ENCODE data around the gene KRT13.

The KRT13 gene

GRCh38 chr17:41486809-41487530, 18.4 kb downstream of the KRT13 start:
- DNase-seq (ENCODE audit: low read depth): no peak
- no peak overlapping the region for H3K4me3 ChIP-seq (ENCODE audit: low read depth, low read length)
- TF ChIP-seq CTCF (IDR thresholded peaks at IDR 0.05; ENCODE audit: control insufficient read depth, extremely low read depth, insufficient read depth): peak; percentile 37

- no peak for DNase-seq (ENCODE audit: low read depth)
- TF ChIP-seq CTCF (IDR thresholded peaks at IDR 0.05; ENCODE audit: control insufficient read depth, extremely low read depth, insufficient read depth): no peak
- H3K4me3 ChIP-seq (ENCODE audit: low read depth, low read length): no peak overlapping the region
These were observed 19.1 kb downstream of the KRT13 start for GRCh38 chr17:41486316-41486715.

GRCh38 chr17:41484920-41485904, 20.2 kb downstream of the KRT13 start:
- no peak for TF ChIP-seq CTCF (IDR thresholded peaks at IDR 0.05; ENCODE audit: control insufficient read depth, extremely low read depth, insufficient read depth)
- no peak for DNase-seq (ENCODE audit: low read depth)
- no peak overlapping the region for H3K4me3 ChIP-seq (ENCODE audit: low read depth, low read length)

- no peak for TF ChIP-seq CTCF (IDR thresholded peaks at IDR 0.05; ENCODE audit: control insufficient read depth, extremely low read depth, insufficient read depth)
- no peak overlapping the region for H3K4me3 ChIP-seq (ENCODE audit: low read depth, low read length)
- peak; percentile 33 for DNase-seq (ENCODE audit: low read depth)
These were observed 21.2 kb downstream of the KRT13 start for GRCh38 chr17:41483991-41484826.

GRCh38 chr17:41483531-41483930, 21.9 kb downstream of the KRT13 start:
- H3K4me3 ChIP-seq (ENCODE audit: low read depth, low read length): no peak overlapping the region
- no peak for TF ChIP-seq CTCF (IDR thresholded peaks at IDR 0.05; ENCODE audit: control insufficient read depth, extremely low read depth, insufficient read depth)
- DNase-seq (ENCODE audit: low read depth): no peak

- H3K4me3 ChIP-seq (ENCODE audit: low read depth, low read length): no peak within 1 kb of the TSS
- DNase-seq (ENCODE audit: low read depth): no peak
- no peak for TF ChIP-seq CTCF (IDR thresholded peaks at IDR 0.05; ENCODE audit: control insufficient read depth, extremely low read depth, insufficient read depth)
These were observed 24.4 kb downstream of the KRT13 start, which contains the start of gene KRT35 for GRCh38 chr17:41481036-41481435. KRT35 (minus strand) TSS chr17:41481151; CDS start chr17:41481097, 54 bp downstream.
